Liver (tissue), 9 donors: Measurements from ENCODE around the gene EGLN2. TPM values are rescaled to one million over a fixed set of nuclear protein-coding genes. Genes with fewer than 3 reads are reported as not detected.

ENCODE experiments used
- DNase-seq: peaks from one replicate; pipeline ENCODE4 v3.0.0-alpha.2; 2017; ENCODE audit warnings: low spot score
- H3K27ac ChIP-seq, 2 donors: one replicate each; pipeline ENCODE4 v1.7.0; 2013; ENCODE audit warnings: inconsistent platforms in 2 of 2, low read length in 2 of 2, control low read depth in 1 of 2, low read depth in 1 of 2, mild to moderate bottlenecking in 1 of 2
- H3K27me3 ChIP-seq, 4 donors: one replicate each; pipeline versions ENCODE4 v1.6.1 to v1.7.0; 2013; ENCODE audit warnings: low read length in 3 of 4, inconsistent platforms in 1 of 4, mild to moderate bottlenecking in 1 of 4, moderate library complexity in 1 of 4; ENCODE audit not compliant: control insufficient read depth in 4 of 4, insufficient read depth in 4 of 4
- H3K36me3 ChIP-seq, 4 donors: one replicate each; pipeline versions ENCODE4 v1.6.1 to v1.7.0; 2013; ENCODE audit warnings: low read length in 3 of 4, mild to moderate bottlenecking in 3 of 4, low read depth in 1 of 4, moderate library complexity in 1 of 4; ENCODE audit not compliant: control insufficient read depth in 4 of 4, insufficient read depth in 3 of 4
- H3K4me1 ChIP-seq, 4 donors: one replicate each; pipeline versions ENCODE4 v1.6.1 to v1.7.0; 2013; ENCODE audit warnings: low read length in 3 of 4, mild to moderate bottlenecking in 3 of 4, moderate library complexity in 1 of 4; ENCODE audit not compliant: control insufficient read depth in 4 of 4, insufficient read depth in 4 of 4
- H3K4me3 ChIP-seq, 3 donors: one replicate each; pipeline versions ENCODE4 v1.6.1 to v1.7.0; 2013; ENCODE audit warnings: low read length in 3 of 3, control low read depth in 1 of 3, low read depth in 1 of 3, mild to moderate bottlenecking in 1 of 3
- H3K9ac ChIP-seq, 2 donors: one replicate each; pipeline ENCODE4 v1.7.0; 2013; ENCODE audit warnings: low read length in 2 of 2, mild to moderate bottlenecking in 2 of 2, moderate library complexity in 2 of 2, control low read depth in 1 of 2, low read depth in 1 of 2
- H3K9me3 ChIP-seq, 4 donors: one replicate each; pipeline versions ENCODE4 v1.6.1 to v1.7.0; 2013; ENCODE audit warnings: low read length in 3 of 4; ENCODE audit not compliant: control insufficient read depth in 4 of 4
- CTCF ChIP-seq: fragments of 150-350 bp; IDR thresholded peaks from 2 replicates; pipeline ENCODE4 v1.5.1; 2017; ENCODE audit warnings: improper control_type of control experiment, low read depth, low read length; ENCODE audit not compliant: missing input control
- EGR1 ChIP-seq, 2 donors: IDR thresholded peaks; 2 replicates each; pipeline ENCODE4 v1.6.1; 2016 to 2018; ENCODE audit warnings: antibody characterized with exemption in 2 of 2, low read depth in 2 of 2
- FOXA1 ChIP-seq: IDR thresholded peaks from 2 replicates; pipeline ENCODE4 v1.6.1; 2016; ENCODE audit warnings: antibody characterized with exemption
- FOXA2 ChIP-seq: IDR thresholded peaks from 2 replicates; pipeline ENCODE4 v1.6.1; 2016; ENCODE audit warnings: antibody characterized with exemption
- GABPA ChIP-seq, 2 donors: IDR thresholded peaks in 1 of 2; conservative IDR thresholded peaks in 1 of 2; 2 replicates each; pipeline ENCODE4 v1.6.1; 2016; ENCODE audit warnings: antibody characterized with exemption in 2 of 2, mild to moderate bottlenecking in 1 of 2, moderate library complexity in 1 of 2
- HNF4A ChIP-seq, 2 donors: conservative IDR thresholded peaks; 2 replicates each; pipeline ENCODE4 v1.6.1; 2016; ENCODE audit warnings: antibody characterized with exemption in 2 of 2, mild to moderate bottlenecking in 2 of 2
- HNF4G ChIP-seq: IDR thresholded peaks from 2 replicates; pipeline ENCODE4 v1.6.1; 2016; ENCODE audit warnings: antibody characterized with exemption
- JUND ChIP-seq, 2 donors: IDR thresholded peaks; 2 replicates each; pipeline ENCODE4 v1.6.1; 2016; ENCODE audit warnings: antibody characterized with exemption in 2 of 2
- MAX ChIP-seq: IDR thresholded peaks from 2 replicates; pipeline ENCODE4 v1.6.1; 2016; ENCODE audit warnings: antibody characterized with exemption
- NR2F2 ChIP-seq: IDR thresholded peaks from 2 replicates; pipeline ENCODE4 v1.6.1; 2016; ENCODE audit warnings: antibody characterized with exemption
- RAD21 ChIP-seq, 2 donors: IDR thresholded peaks; 2 replicates each; pipeline ENCODE4 v1.6.1; 2016; ENCODE audit warnings: antibody characterized with exemption in 2 of 2, mild to moderate bottlenecking in 2 of 2
- RXRA ChIP-seq, 2 donors: IDR thresholded peaks; 2 replicates each; pipeline ENCODE4 v1.6.1; 2017 to 2018; ENCODE audit warnings: antibody characterized with exemption in 2 of 2, mild to moderate bottlenecking in 1 of 2
- SP1 ChIP-seq: IDR thresholded peaks from 2 replicates; pipeline ENCODE4 v1.6.1; 2018; ENCODE audit warnings: antibody characterized with exemption, mild to moderate bottlenecking
- TAF1 ChIP-seq: conservative IDR thresholded peaks from 2 replicates; pipeline ENCODE4 v1.6.1; 2016; ENCODE audit warnings: antibody characterized with exemption, mild to moderate bottlenecking
- YY1 ChIP-seq: IDR thresholded peaks from 2 replicates; pipeline ENCODE4 v1.6.1; 2016; ENCODE audit warnings: antibody characterized with exemption, mild to moderate bottlenecking
- ZBTB33 ChIP-seq: IDR thresholded peaks from 2 replicates; pipeline ENCODE4 v1.6.1; 2016; ENCODE audit warnings: antibody characterized with exemption
- WGBS: extraction: QIAGEN DNeasy Blood & Tissue Kit; methylation state at CpG from one replicate; pipeline ENCODE4 v1.1.7; 2013; 5-methylcytosine and 5-hydroxymethylcytosine counted together
- polyA plus RNA-seq, 2 donors: library from polyadenylated mRNA; stranded (reverse) in 1 of 2; unstranded in 1 of 2; fragments of 200-250 nt in 1 of 2; fragments of >200 nt in 1 of 2; fragmentation: Nextera tagmentation in 1 of 2; extraction: Ambion mirVana in 1 of 2; gene quantifications; one replicate each; pipeline versions ENCODE4 v1.2.1 to v1.2.3, GENCODE V29; 2013 to 2015
- total RNA-seq, 2 donors: library from RNA; depleted of rRNA; stranded (reverse); fragments of >200 nt; gene quantifications; one replicate each; pipeline ENCODE4 v1.2.3, GENCODE V29; 2014
- TF ChIP-seq, protein P1 (sequence below): IDR thresholded peaks from 2 replicates; pipeline ENCODE4 v1.6.1; 2016; ENCODE audit warnings: antibody characterized with exemption, mild to moderate bottlenecking
- TF ChIP-seq, protein P2 (sequence below): IDR thresholded peaks from 2 replicates; pipeline ENCODE4 v1.6.1; 2016; ENCODE audit warnings: antibody characterized with exemption
- donor health status: healthy.
- donor health status: healthy.
- donor health status: healthy.
- donor health status: healthy.
- donor health status: healthy.

The EGLN2 gene
- total and polyA plus RNA-seq, 4 donors = 34.8 to 56.3 (median 47.7) TPM

DNA sequence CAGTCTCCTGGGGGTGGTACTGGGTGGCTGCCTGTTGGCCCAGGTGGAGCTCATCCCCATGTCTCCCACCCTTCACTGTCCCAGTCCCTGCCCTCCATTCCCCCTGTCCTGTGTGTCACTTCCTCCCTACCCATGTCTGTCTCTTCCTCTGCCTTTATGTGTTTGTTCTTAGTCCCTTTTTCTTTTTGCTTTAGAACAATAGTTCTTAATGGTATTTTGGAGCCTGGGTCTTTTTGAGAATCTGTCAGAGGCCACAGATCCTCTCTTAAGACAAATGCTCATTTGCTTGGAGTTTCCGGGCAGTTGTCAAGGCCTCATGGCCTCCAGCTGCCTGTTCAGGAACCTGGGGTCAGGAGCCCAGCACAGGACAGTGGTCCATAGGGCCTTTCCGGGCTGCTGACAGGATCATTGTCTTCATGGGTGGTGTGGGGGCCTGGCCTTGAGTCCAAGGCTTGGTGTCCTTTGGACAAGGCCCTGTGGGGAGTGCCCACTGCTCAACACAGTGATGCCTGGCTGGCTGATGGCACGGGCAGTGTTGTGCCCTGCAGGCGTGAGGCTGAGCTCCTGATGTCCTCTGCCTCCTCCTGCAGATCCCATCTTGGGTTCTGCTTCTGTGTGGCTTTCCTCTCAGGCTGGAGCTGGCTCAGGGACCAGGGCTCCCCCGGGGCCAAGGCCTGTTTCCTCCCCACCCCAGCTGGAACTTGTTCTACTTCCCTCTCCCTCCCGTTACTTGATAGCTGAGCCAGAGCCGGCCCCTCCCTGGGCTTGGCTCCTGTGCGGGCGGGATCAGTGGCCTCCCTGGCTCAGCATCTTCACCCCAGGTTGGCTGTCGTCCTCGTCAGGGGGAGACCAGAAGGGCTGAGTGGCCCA is 3.5 kb downstream of the EGLN2 start:
- no peaks in the 10 kb centered on the region for H3K9me3 ChIP-seq
- H3K27ac ChIP-seq = peak overlapping the region; percentile 48 to 82
- H3K4me1 ChIP-seq = peaks cover 34 to 81% (median 67%) of the 10 kb centered on the region in 4 donors
- 39% methylated on average over 11 of the region's 11 CpGs for WGBS
- no peaks in the 10 kb centered on the region for H3K27me3 ChIP-seq
- DNase-seq = peak; percentile 67
- no peak overlapping the region for H3K9ac ChIP-seq
- peak; percentile 73 for TF ChIP-seq NR2F2
- no peak for TF ChIP-seq HNF4G
- no peak for TF ChIP-seq YY1
- TF ChIP-seq ZBTB33 = no peak
- no peak for TF ChIP-seq MAX
- H3K36me3 ChIP-seq = peaks cover under 1 to 10% (median 1%) of the 10 kb centered on the region in 4 donors
- no peak overlapping the region for H3K4me3 ChIP-seq

- H3K4me3 ChIP-seq = no peak overlapping the region
- DNase-seq = no peak
Measured at GRCh38 chr19:40803170-40803856, 4.3 kb downstream of the EGLN2 start.

More at GRCh38 chr19:40803170-40803856, 4.3 kb downstream of the EGLN2 start:
- peaks cover 34 to 74% (median 62%) of the 10 kb centered on the region in 4 donors for H3K4me1 ChIP-seq
- no peaks in the 10 kb centered on the region for H3K9me3 ChIP-seq
- H3K9ac ChIP-seq = no peak overlapping the region
- peaks cover 5 to 12% (median 9%) of the 10 kb centered on the region in 4 donors for H3K36me3 ChIP-seq
- no peaks in the 10 kb centered on the region for H3K27me3 ChIP-seq
- TF ChIP-seq HNF4G (no peak), TAF1 (no peak), NR2F2 (no peak), JUND (IDR thresholded peaks at IDR 0.05) (no peak), FOXA1 (no peak), FOXA2 (no peak), EGR1 (IDR thresholded peaks at IDR 0.05; ENCODE audit: low read depth in 2 of 2) (no peak), YY1 (no peak), ZBTB33 (no peak), RAD21 (IDR thresholded peaks at IDR 0.05) (no peak), MAX (no peak), SP1 (no peak), CTCF (no peak), RXRA (IDR thresholded peaks at IDR 0.05) (no peak), GABPA (IDR thresholded peaks at IDR 0.05 in 1 of 2, conservative IDR thresholded peaks at IDR 0.05 in 1 of 2) (no peak), HNF4A (conservative IDR thresholded peaks at IDR 0.05) (no peak)
- TF ChIP-seq, protein P1, sequence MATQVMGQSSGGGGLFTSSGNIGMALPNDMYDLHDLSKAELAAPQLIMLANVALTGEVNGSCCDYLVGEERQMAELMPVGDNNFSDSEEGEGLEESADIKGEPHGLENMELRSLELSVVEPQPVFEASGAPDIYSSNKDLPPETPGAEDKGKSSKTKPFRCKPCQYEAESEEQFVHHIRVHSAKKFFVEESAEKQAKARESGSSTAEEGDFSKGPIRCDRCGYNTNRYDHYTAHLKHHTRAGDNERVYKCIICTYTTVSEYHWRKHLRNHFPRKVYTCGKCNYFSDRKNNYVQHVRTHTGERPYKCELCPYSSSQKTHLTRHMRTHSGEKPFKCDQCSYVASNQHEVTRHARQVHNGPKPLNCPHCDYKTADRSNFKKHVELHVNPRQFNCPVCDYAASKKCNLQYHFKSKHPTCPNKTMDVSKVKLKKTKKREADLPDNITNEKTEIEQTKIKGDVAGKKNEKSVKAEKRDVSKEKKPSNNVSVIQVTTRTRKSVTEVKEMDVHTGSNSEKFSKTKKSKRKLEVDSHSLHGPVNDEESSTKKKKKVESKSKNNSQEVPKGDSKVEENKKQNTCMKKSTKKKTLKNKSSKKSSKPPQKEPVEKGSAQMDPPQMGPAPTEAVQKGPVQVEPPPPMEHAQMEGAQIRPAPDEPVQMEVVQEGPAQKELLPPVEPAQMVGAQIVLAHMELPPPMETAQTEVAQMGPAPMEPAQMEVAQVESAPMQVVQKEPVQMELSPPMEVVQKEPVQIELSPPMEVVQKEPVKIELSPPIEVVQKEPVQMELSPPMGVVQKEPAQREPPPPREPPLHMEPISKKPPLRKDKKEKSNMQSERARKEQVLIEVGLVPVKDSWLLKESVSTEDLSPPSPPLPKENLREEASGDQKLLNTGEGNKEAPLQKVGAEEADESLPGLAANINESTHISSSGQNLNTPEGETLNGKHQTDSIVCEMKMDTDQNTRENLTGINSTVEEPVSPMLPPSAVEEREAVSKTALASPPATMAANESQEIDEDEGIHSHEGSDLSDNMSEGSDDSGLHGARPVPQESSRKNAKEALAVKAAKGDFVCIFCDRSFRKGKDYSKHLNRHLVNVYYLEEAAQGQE = no peak
- TF ChIP-seq, protein P2, sequence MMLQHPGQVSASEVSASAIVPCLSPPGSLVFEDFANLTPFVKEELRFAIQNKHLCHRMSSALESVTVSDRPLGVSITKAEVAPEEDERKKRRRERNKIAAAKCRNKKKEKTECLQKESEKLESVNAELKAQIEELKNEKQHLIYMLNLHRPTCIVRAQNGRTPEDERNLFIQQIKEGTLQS = no peak
- 58% methylated on average over 9 of the region's 9 CpGs for WGBS
- peak overlapping the region; percentile 48 to 82 for H3K27ac ChIP-seq
